HepG2 (cell line): ENCODE measurements around the gene SLC16A3. TPM values are rescaled to one million over a fixed set of nuclear protein-coding genes. Genes with fewer than 3 reads are reported as not detected.

ENCODE experiments used
- DDIT3 ChIP-seq: sonication (generic); formaldehyde crosslinking; IDR thresholded peaks from 2 replicates; pipeline ENCODE4 v1.4.0; 2020; ENCODE audit warnings: mild to moderate bottlenecking, missing genetic modification reagents
- DZIP1 ChIP-seq: sonication (generic); formaldehyde crosslinking; IDR thresholded peaks from 2 replicates; pipeline ENCODE4 v1.5.0; 2020; ENCODE audit warnings: mild to moderate bottlenecking, missing genetic modification reagents
- GATAD2A ChIP-seq: IDR thresholded peaks from 2 replicates; pipeline ENCODE4 v1.6.1; 2016
- HNRNPL ChIP-seq: fragments of 200-400 bp; formaldehyde crosslinking; IDR thresholded peaks from 2 replicates; pipeline ENCODE4 v1.6.1; 2017; ENCODE audit warnings: mild to moderate bottlenecking, low read depth, low read length
- MED8 ChIP-seq: sonication (generic); formaldehyde crosslinking; IDR thresholded peaks from 2 replicates; pipeline ENCODE4 v1.8.1; 2023; ENCODE audit warnings: mild to moderate bottlenecking, missing genetic modification reagents; ENCODE audit not compliant: insufficient replicate concordance
- SRF ChIP-seq: IDR thresholded peaks from 2 replicates; pipeline ENCODE4 v1.6.1; 2011; ENCODE audit warnings: mild to moderate bottlenecking, low read depth, low read length, moderate library complexity
- THRA ChIP-seq: sonication (generic); formaldehyde crosslinking; IDR thresholded peaks from 2 replicates; pipeline ENCODE4 v1.4.0; 2020; ENCODE audit warnings: missing genetic modification reagents, borderline replicate concordance
- WIZ ChIP-seq: sonication (generic); formaldehyde crosslinking; IDR thresholded peaks from 2 replicates; pipeline ENCODE4 v1.5.1; 2020; ENCODE audit warnings: mild to moderate bottlenecking, missing genetic modification reagents
- ZMYM2 ChIP-seq: sonication (generic); formaldehyde crosslinking; IDR thresholded peaks from 2 replicates; pipeline ENCODE4 v1.8.0; 2022; ENCODE audit warnings: mild to moderate bottlenecking, missing genetic modification reagents
- ZNF460 ChIP-seq: sonication (generic); formaldehyde crosslinking; IDR thresholded peaks from 2 replicates; pipeline ENCODE4 v1.5.1; 2020; ENCODE audit warnings: missing genetic modification reagents, mild to moderate bottlenecking, borderline replicate concordance
- ZNF558 ChIP-seq: sonication (generic); formaldehyde crosslinking; IDR thresholded peaks from 2 replicates; pipeline ENCODE4 v1.9.0; 2022; ENCODE audit warnings: mild to moderate bottlenecking, missing genetic modification reagents, borderline replicate concordance
- ZNF777 ChIP-seq: sonication (generic); formaldehyde crosslinking; IDR thresholded peaks from 2 replicates; pipeline ENCODE4 v1.4.0; 2020; ENCODE audit warnings: missing genetic modification reagents
- ZNF780A ChIP-seq: sonication (generic); formaldehyde crosslinking; IDR thresholded peaks from 2 replicates; pipeline ENCODE4 v1.8.0; 2022; ENCODE audit warnings: mild to moderate bottlenecking, missing genetic modification reagents, moderate library complexity
- ZNF83 ChIP-seq: sonication (generic); formaldehyde crosslinking; IDR thresholded peaks from 2 replicates; pipeline ENCODE4 v1.4.0; 2020; ENCODE audit warnings: missing genetic modification reagents, mild to moderate bottlenecking, borderline replicate concordance
- ZNF850 ChIP-seq: sonication (generic); formaldehyde crosslinking; conservative IDR thresholded peaks from 2 replicates; pipeline ENCODE4 v1.9.0; 2021; ENCODE audit warnings: mild to moderate bottlenecking, missing genetic modification reagents
- ZZZ3 ChIP-seq: sonication (generic); formaldehyde crosslinking; IDR thresholded peaks from 2 replicates; pipeline ENCODE4 v1.4.0; 2020; ENCODE audit warnings: missing genetic modification reagents, mild to moderate bottlenecking, borderline replicate concordance
- polyA plus RNA-seq, 8 experiments: library from polyadenylated mRNA; depleted of rRNA in 3 of 8; stranded (reverse) in 7 of 8; unstranded in 1 of 8; fragments of >200 nt; fragmentation: Illumina TruSeq in 4 of 8; extraction: Trizol in 4 of 8; gene quantifications; 2 replicates each; pipeline versions ENCODE4 v1.2.1 to v1.2.3, GENCODE V29; 2011 to 2016; ENCODE audit warnings: low read depth in 4 of 8, missing spikeins in 1 of 8, mixed read lengths in 1 of 8; ENCODE audit not compliant: insufficient read depth in 1 of 8
- total RNA-seq, 5 experiments: library from RNA; depleted of rRNA; stranded (reverse); fragments of >200 nt; fragmentation: Illumina TruSeq; extraction: Trizol; gene quantifications; 2 replicates each; pipeline ENCODE4 v1.2.3, GENCODE V29; 2016; ENCODE audit warnings: low read depth in 1 of 5
- TF ChIP-seq, protein P1 (sequence below), 2 experiments: sonication (generic) in 1 of 2; formaldehyde crosslinking in 1 of 2; IDR thresholded peaks; 2 replicates each; pipeline versions ENCODE4 v1.5.1 to v1.6.1; 2011 to 2020; ENCODE audit warnings: borderline replicate concordance in 1 of 2, low read depth in 1 of 2, low read length in 1 of 2, mild to moderate bottlenecking in 1 of 2, missing genetic modification reagents in 1 of 2, moderate library complexity in 1 of 2

SLC16A3 gene
- total and polyA plus RNA-seq, 2 of the 13 experiments (the other 11 are each of a cell fraction or from before 2014, with no cell fraction given): 242 to 349 TPM

GRCh38 chr17:82283208-82283749 is 54.4 kb downstream of the SLC16A3 start (continued):
- TF ChIP-seq MED8 (CRISPR knock-in tag): peak; percentile 38
- no peak for TF ChIP-seq DZIP1
- TF ChIP-seq ZZZ3 (CRISPR knock-in tag): no peak
- no peak for TF ChIP-seq ZNF850
- TF ChIP-seq ZNF777 (CRISPR knock-in tag): no peak
- TF ChIP-seq ZNF558 (CRISPR knock-in tag): no peak
- TF ChIP-seq WIZ (CRISPR knock-in tag): no peak
- TF ChIP-seq ZNF83 (CRISPR knock-in tag): 0 out of 2 replicates have a peak, but pooled peaks have one; percentile 62
- 0 out of 2 replicates have a peak, but pooled peaks have one; percentile 37 for TF ChIP-seq ZNF460 (CRISPR knock-in tag)
- no peak for TF ChIP-seq DDIT3 (CRISPR knock-in tag)
- TF ChIP-seq HNRNPL: peak; percentile 85
- TF ChIP-seq GATAD2A (CRISPR knock-in tag): no peak
- TF ChIP-seq ZMYM2 (CRISPR knock-in tag): no peak
- TF ChIP-seq ZNF780A (CRISPR knock-in tag): no peak
- TF ChIP-seq, protein P1, sequence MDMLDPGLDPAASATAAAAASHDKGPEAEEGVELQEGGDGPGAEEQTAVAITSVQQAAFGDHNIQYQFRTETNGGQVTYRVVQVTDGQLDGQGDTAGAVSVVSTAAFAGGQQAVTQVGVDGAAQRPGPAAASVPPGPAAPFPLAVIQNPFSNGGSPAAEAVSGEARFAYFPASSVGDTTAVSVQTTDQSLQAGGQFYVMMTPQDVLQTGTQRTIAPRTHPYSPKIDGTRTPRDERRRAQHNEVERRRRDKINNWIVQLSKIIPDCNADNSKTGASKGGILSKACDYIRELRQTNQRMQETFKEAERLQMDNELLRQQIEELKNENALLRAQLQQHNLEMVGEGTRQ (IDR thresholded peaks at IDR 0.05; ENCODE audit: low read depth, low read length): no peak
- TF ChIP-seq, protein P1 (CRISPR knock-in tag; IDR thresholded peaks at IDR 0.05; ENCODE audit: borderline replicate concordance): no peak
- no peak for TF ChIP-seq SRF
- TF ChIP-seq THRA: no peak
